ENCODE data around the gene FAM171A1.

- TF ChIP-seq CTCF (conservative IDR thresholded peaks at IDR 0.05 in 1 of 2, IDR thresholded peaks at IDR 0.05 in 1 of 2; ENCODE audit: extremely low read depth in 1 of 2, insufficient read depth in 1 of 2, low read depth in 1 of 2, low read length in 2 of 2) (no peak), EZH2 (IDR thresholded peaks at IDR 0.05; ENCODE audit: borderline replicate concordance, low read length) (no peak)
These were observed 47.0 kb downstream of the FAM171A1 start for GRCh38 chr10:15324113-15324512.
